Measurements from ENCODE around the gene PRND. TPM values are rescaled to one million over a fixed set of nuclear protein-coding genes. Genes with fewer than 3 reads are reported as not detected.
A peak's percentile ranks its signal among the peaks of the same experiment; 100 is the strongest.

Gene PRND
- total and polyA plus RNA-seq, 10 of the 15 experiments (the other 5 are each of a cell fraction or from before 2014, with no cell fraction given), result not detected

DNA sequence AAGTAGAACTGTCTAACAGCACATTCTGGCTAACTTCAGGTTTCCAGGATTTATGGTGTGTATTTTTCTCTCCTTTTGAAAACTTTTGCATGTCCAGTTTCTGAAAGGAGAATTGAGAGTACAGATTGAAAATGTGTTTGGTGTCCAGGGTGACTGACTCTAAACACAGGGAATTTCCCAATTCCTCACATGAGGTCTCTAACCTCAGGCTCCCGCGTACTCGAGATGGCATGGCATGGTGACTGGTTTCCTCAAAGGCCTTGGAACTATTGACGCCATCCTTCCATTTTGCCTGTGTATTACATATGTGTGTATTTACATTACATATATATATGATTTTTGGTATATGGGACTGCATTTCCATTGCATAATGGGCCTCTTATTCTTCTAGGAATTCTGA lies 52.5 kb downstream of the PRND start:
- Histone ChIP-seq H2AFZ (ENCODE audit: control insufficient read depth, low read depth, low read length) (no peak overlapping the region), H3K27ac (ENCODE audit: control insufficient read depth, insufficient read depth) (no peak overlapping the region), H3K4me2 (ENCODE audit: control insufficient read depth, insufficient read depth) (no peak overlapping the region), H3K27me3 (replicated peaks in 1 of 2; ENCODE audit: control insufficient read depth in 2 of 2, insufficient read depth in 2 of 2, low read length in 1 of 2) (no peaks in the 10 kb centered on the region), H3K9ac (ENCODE audit: control insufficient read depth, insufficient read depth, low read length) (no peak overlapping the region), H3K79me2 (ENCODE audit: control insufficient read depth, insufficient read depth, low read length) (no peaks in the 10 kb centered on the region), H3K4me1 (ENCODE audit: control insufficient read depth, insufficient read depth, low read length) (no peaks in the 10 kb centered on the region), H3K9me3 (replicated peaks; ENCODE audit: control insufficient read depth, insufficient read depth, low read length) (peaks cover 15% of the 10 kb centered on the region), H3K4me3 (no peak overlapping the region), H3K36me3 (ENCODE audit: control insufficient read depth in 2 of 2, insufficient read depth in 2 of 2, low read length in 1 of 2) (no peaks in the 10 kb centered on the region), H4K20me1 (ENCODE audit: control insufficient read depth, insufficient read depth) (no peaks in the 10 kb centered on the region)
- no peak for DNase-seq (ENCODE audit: low read depth, low spot score)
- no peak for FAIRE-seq
- ChIA-PET SMC1A (ENCODE audit: uncharacterized antibody, unreplicated experiment) (no interaction called here), RAD21 (ENCODE audit: unreplicated experiment) (no interaction called here), POLR2A (no interaction called here), CTCF (no interaction called here)
- BruUV-seq (replicated peaks), result no TSS peak
- TF ChIP-seq, protein P1, sequence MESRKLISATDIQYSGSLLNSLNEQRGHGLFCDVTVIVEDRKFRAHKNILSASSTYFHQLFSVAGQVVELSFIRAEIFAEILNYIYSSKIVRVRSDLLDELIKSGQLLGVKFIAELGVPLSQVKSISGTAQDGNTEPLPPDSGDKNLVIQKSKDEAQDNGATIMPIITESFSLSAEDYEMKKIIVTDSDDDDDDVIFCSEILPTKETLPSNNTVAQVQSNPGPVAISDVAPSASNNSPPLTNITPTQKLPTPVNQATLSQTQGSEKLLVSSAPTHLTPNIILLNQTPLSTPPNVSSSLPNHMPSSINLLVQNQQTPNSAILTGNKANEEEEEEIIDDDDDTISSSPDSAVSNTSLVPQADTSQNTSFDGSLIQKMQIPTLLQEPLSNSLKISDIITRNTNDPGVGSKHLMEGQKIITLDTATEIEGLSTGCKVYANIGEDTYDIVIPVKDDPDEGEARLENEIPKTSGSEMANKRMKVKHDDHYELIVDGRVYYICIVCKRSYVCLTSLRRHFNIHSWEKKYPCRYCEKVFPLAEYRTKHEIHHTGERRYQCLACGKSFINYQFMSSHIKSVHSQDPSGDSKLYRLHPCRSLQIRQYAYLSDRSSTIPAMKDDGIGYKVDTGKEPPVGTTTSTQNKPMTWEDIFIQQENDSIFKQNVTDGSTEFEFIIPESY (IDR thresholded peaks at IDR 0.05), result 0 out of 2 replicates have a peak, but pooled peaks have one; percentile 61
- TF ChIP-seq HCFC1 (IDR thresholded peaks at IDR 0.05; ENCODE audit: low read length), result no peak
- intact Hi-C loops (cut with micrococcal nuclease; ENCODE audit: unreplicated experiment) (no loop called here), in situ Hi-C loops (cut with MboI) (no loop called here)
- 96% methylated on average over 4 of the region's 4 CpGs for WGBS (ENCODE audit: insufficient coverage, insufficient replicate concordance, low lambda C conversion rate, missing lambda C conversion rate)
- ATAC-seq, result no peak

GRCh38 chr20:4775322-4776078 lies 53.8 kb downstream of the PRND start:
- no peaks in the 10 kb centered on the region; a peak in 1 of 4 replicates for H3K36me3 ChIP-seq (ENCODE audit: control insufficient read depth in 2 of 2, insufficient read depth in 2 of 2, low read length in 1 of 2)
- ATAC-seq (no peak), DNase-seq (ENCODE audit: low read depth, low spot score) (no peak), FAIRE-seq (no peak)
- no peaks in the 10 kb centered on the region for H4K20me1 ChIP-seq (ENCODE audit: control insufficient read depth, insufficient read depth)
- H3K79me2 ChIP-seq (ENCODE audit: control insufficient read depth, insufficient read depth, low read length), result no peaks in the 10 kb centered on the region
- H3K27me3 ChIP-seq (replicated peaks in 1 of 2; ENCODE audit: control insufficient read depth in 2 of 2, insufficient read depth in 2 of 2, low read length in 1 of 2), result no peaks in the 10 kb centered on the region
- no peak overlapping the region for H3K27ac ChIP-seq (ENCODE audit: control insufficient read depth, insufficient read depth)
- H3K4me3 ChIP-seq, result no peak overlapping the region
- no TSS peak for BruUV-seq (replicated peaks)
- H2AFZ ChIP-seq (ENCODE audit: control insufficient read depth, low read depth, low read length), result no peak overlapping the region
- WGBS (ENCODE audit: insufficient coverage, insufficient replicate concordance, low lambda C conversion rate, missing lambda C conversion rate), result 79% methylated on average over 21 of the region's 21 CpGs
- no peaks in the 10 kb centered on the region for H3K4me1 ChIP-seq (ENCODE audit: control insufficient read depth, insufficient read depth, low read length)
- CTCF ChIA-PET, result no interaction called here
- RAD21 ChIA-PET (ENCODE audit: unreplicated experiment), result no interaction called here
- POLR2A ChIA-PET, result interaction anchor here (0.6 kb wide), 1 partner anchor 319 kb away, joined by 3 read pairs; no protein-coding TSS in a partner anchor
- peaks cover 15% of the 10 kb centered on the region for H3K9me3 ChIP-seq (replicated peaks; ENCODE audit: control insufficient read depth, insufficient read depth, low read length)
- H3K4me2 ChIP-seq (ENCODE audit: control insufficient read depth, insufficient read depth), result no peak overlapping the region
- intact Hi-C loops (cut with micrococcal nuclease; ENCODE audit: unreplicated experiment), result no loop called here
- in situ Hi-C loops (cut with MboI), result no loop called here
- SMC1A ChIA-PET (ENCODE audit: uncharacterized antibody, unreplicated experiment), result no interaction called here
- H3K9ac ChIP-seq (ENCODE audit: control insufficient read depth, insufficient read depth, low read length), result no peak overlapping the region
- TF ChIP-seq ZNF622 (IDR thresholded peaks at IDR 0.05) (no peak), EZH2 (IDR thresholded peaks at IDR 0.05; ENCODE audit: borderline replicate concordance, control insufficient read depth, low read depth, low read length) (no peak), IRF4 (IDR thresholded peaks at IDR 0.05; ENCODE audit: low read depth, low read length) (no peak), SMAD1 (IDR thresholded peaks at IDR 0.05; ENCODE audit: low read depth, partially characterized antibody) (no peak), NFYA (IDR thresholded peaks at IDR 0.05; ENCODE audit: borderline replicate concordance, low read depth, low read length) (no peak), GATAD2B (conservative IDR thresholded peaks at IDR 0.05; ENCODE audit: low read depth) (no peak), WRNIP1 (IDR thresholded peaks at IDR 0.05; ENCODE audit: borderline replicate concordance, low read depth, low read length) (no peak), SMC3 (IDR thresholded peaks at IDR 0.05; ENCODE audit: borderline replicate concordance, low read length) (no peak), FOXM1 (IDR thresholded peaks at IDR 0.05; ENCODE audit: low read depth, low read length) (no peak)
- TF ChIP-seq, protein P2, sequence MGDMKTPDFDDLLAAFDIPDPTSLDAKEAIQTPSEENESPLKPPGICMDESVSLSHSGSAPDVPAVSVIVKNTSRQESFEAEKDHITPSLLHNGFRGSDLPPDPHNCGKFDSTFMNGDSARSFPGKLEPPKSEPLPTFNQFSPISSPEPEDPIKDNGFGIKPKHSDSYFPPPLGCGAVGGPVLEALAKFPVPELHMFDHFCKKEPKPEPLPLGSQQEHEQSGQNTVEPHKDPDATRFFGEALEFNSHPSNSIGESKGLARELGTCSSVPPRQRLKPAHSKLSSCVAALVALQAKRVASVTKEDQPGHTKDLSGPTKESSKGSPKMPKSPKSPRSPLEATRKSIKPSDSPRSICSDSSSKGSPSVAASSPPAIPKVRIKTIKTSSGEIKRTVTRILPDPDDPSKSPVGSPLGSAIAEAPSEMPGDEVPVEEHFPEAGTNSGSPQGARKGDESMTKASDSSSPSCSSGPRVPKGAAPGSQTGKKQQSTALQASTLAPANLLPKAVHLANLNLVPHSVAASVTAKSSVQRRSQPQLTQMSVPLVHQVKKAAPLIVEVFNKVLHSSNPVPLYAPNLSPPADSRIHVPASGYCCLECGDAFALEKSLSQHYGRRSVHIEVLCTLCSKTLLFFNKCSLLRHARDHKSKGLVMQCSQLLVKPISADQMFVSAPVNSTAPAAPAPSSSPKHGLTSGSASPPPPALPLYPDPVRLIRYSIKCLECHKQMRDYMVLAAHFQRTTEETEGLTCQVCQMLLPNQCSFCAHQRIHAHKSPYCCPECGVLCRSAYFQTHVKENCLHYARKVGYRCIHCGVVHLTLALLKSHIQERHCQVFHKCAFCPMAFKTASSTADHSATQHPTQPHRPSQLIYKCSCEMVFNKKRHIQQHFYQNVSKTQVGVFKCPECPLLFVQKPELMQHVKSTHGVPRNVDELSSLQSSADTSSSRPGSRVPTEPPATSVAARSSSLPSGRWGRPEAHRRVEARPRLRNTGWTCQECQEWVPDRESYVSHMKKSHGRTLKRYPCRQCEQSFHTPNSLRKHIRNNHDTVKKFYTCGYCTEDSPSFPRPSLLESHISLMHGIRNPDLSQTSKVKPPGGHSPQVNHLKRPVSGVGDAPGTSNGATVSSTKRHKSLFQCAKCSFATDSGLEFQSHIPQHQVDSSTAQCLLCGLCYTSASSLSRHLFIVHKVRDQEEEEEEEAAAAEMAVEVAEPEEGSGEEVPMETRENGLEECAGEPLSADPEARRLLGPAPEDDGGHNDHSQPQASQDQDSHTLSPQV (IDR thresholded peaks at IDR 0.05), result no peak
